Measurements from ENCODE around the gene GUCY1A2.

Gene GUCY1A2

DNA sequence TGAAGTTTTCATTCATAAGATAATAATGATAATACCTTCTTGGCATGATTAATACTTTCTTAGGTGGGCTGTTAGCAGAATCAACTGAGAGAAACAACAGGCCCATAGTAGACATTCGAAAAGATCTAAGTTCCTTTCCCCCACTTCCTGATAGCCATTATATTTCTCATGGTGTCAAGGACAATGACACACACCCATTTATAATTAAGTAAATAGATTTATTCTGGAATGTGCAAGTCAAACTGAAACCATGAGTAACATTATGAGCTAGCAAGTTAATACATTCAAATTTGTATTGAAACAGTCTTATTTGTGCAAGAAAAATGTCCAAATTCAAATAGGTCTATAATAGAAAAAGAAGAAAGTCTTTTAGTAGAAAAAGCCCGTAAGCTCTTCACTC lies 301.1 kb downstream of the GUCY1A2 start:
- DNase-seq (no peak), ATAC-seq (replicated peaks) (no peak)
- no peaks in the 10 kb centered on the region for H3K4me1 Mint-ChIP-seq (ENCODE audit: low read depth in 2 of 2)
- H3K27ac Mint-ChIP-seq, result no peak overlapping the region
- no peak overlapping the region for H3K4me3 Mint-ChIP-seq
- no peaks in the 10 kb centered on the region for H3K27me3 Mint-ChIP-seq
- H3K9me3 Mint-ChIP-seq, result peaks cover 0 to 5% of the 10 kb centered on the region in 2 donors
- no peaks in the 10 kb centered on the region for H3K36me3 Mint-ChIP-seq (ENCODE audit: insufficient read depth)

DNA sequence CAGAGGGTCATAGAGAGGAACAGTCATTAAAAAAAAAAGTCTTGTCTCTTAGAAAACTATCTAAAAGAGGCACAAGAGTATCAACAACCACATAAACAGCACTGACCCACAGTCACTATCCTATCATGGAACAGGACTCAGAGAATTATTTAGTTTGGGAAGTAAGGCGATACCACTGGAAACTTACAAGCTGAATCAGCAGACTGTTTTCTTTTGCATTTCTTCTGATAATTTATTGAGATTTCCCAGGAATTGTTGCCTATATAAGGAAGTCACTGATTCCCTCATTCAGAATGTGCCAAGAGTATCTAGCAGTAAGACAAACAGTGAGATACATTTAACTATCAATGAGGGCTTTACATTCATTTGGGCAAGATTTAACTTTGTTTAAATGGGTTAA lies 304.1 kb downstream of the GUCY1A2 start:
- no peaks in the 10 kb centered on the region for H3K4me1 Mint-ChIP-seq (ENCODE audit: low read depth in 2 of 2)
- H3K27me3 Mint-ChIP-seq, result no peaks in the 10 kb centered on the region
- DNase-seq (no peak), ATAC-seq (replicated peaks) (no peak)
- no peak overlapping the region for H3K4me3 Mint-ChIP-seq
- peaks cover 0 to 5% of the 10 kb centered on the region in 2 donors for H3K9me3 Mint-ChIP-seq
- no peak overlapping the region for H3K27ac Mint-ChIP-seq
- no peaks in the 10 kb centered on the region for H3K36me3 Mint-ChIP-seq (ENCODE audit: insufficient read depth)

DNA sequence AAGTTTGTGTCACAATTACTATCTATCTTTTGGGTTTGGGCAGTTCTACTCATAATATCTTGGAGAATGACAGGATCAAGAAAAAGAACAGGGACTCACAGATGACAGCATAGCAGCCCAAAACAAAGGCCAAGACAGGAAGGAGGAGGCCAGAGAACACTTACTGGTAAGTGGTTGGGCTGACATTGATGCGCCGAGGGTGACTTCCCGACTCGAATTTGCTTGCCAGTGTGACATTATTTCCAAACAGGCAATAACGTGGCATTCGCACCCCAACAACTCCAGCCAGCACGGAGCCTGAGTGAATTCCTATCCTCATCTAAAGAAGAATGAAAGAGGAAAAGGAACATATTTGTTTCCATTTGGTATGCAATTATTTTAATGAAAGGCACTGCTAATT lies 309.9 kb downstream of the GUCY1A2 start:
- DNase-seq (no peak), ATAC-seq (replicated peaks) (no peak)
- Mint-ChIP-seq H3K27me3 (no peaks in the 10 kb centered on the region), H3K4me3 (no peak overlapping the region), H3K36me3 (ENCODE audit: insufficient read depth) (no peaks in the 10 kb centered on the region), H3K4me1 (ENCODE audit: low read depth in 2 of 2) (no peaks in the 10 kb centered on the region), H3K27ac (no peak overlapping the region), H3K9me3 (peaks cover 0 to 2% of the 10 kb centered on the region in 2 donors)

DNA sequence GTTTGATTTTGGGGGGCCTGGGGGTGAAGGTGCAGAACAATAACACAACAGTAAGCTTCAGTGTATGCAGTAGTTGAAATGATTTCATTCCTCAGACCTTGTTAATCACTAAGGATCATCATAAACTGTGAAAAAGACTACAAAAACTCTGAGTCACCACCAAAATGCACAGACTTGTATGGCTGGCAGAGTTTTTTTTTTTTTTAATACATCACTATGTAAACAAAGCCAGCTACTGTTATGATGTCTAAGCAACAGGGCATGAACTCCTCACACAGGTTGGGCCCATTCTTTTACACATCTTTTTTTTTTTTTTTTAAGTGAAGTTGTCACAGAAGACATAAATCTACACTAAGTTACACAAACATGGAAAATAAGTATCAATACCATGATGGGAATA lies 311.9 kb downstream of the GUCY1A2 start:
- Mint-ChIP-seq H3K27me3 (no peaks in the 10 kb centered on the region), H3K4me1 (ENCODE audit: low read depth in 2 of 2) (no peaks in the 10 kb centered on the region), H3K4me3 (no peak overlapping the region), H3K9me3 (peaks cover 0 to 4% of the 10 kb centered on the region in 2 donors), H3K27ac (no peak overlapping the region), H3K36me3 (ENCODE audit: insufficient read depth) (no peaks in the 10 kb centered on the region)
- no peak for DNase-seq
- ATAC-seq (replicated peaks), result no peak

DNA sequence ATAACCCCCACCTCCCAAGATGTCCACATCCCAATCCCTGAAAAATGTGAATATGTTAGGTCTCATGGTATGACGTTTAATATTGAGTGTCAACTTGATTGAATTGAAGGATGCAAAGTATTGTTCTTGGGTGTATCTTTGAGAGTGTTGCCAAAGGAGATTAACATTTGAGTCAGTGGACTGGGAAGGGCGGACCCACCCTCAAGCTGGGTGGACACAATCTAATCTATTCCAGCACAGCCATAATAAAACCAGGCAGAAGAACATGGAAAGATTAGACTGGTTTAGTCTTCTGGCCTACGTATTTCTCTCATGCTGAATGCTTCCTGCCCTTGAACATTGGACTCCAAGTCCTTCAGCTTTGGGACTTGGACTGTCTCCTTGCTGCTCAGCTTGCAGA lies 315.5 kb downstream of the GUCY1A2 start:
- Mint-ChIP-seq H3K4me1 (ENCODE audit: low read depth in 2 of 2) (no peaks in the 10 kb centered on the region), H3K36me3 (ENCODE audit: insufficient read depth) (no peaks in the 10 kb centered on the region)
- DNase-seq, result no peak

DNA sequence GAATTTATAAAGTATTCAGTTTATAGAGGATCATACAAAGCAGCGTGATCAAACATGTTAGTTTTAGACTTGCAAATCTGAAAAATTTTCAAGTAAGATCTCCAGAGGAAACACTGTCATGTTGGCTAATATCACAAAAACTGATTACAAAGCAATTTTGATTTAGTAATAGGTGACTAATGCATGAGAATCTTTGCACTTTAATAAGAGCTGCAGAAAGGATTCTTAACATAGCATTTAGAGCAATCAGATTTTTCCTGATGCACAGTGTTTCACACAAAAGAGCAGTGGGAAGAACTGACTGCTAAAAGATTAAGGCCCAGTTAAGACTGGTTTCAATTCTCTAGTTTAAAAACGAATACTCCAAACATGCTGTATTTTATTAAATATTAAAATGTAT lies 321.2 kb downstream of the GUCY1A2 start:
- ATAC-seq (replicated peaks), result no peak
- Mint-ChIP-seq H3K4me1 (ENCODE audit: low read depth in 2 of 2) (no peaks in the 10 kb centered on the region), H3K4me3 (no peak overlapping the region), H3K27ac (no peak overlapping the region), H3K36me3 (ENCODE audit: insufficient read depth) (no peaks in the 10 kb centered on the region), H3K27me3 (no peaks in the 10 kb centered on the region), H3K9me3 (peaks cover 0 to 7% of the 10 kb centered on the region in 2 donors)
- no peak for DNase-seq

More for the DNA sequence above, 315.5 kb downstream of the GUCY1A2 start:
- Mint-ChIP-seq H3K27ac (no peak overlapping the region), H3K27me3 (no peaks in the 10 kb centered on the region), H3K4me3 (no peak overlapping the region), H3K9me3 (peaks cover 0 to 1% of the 10 kb centered on the region in 2 donors)
- no peak for ATAC-seq (replicated peaks)

DNA sequence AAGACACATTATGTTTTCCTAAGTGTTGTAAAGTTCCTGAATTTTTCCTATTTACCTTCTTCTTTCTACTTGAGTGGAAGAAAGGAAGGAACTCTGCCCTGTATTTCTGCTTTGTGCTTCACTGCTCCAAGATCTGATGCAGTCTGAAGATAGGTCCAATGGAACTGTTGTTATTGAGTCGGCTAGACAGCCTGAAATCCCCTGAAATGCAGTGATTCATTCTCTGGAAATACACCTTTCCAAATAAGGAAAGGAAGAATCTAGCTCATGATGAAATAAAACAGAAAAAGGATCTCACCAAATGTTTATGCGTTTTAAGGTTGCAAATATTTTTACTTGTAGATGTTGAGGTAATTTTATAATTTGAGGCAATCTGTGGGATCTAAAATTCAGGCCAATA lies 322.8 kb downstream of the GUCY1A2 start:
- no peaks in the 10 kb centered on the region for H3K36me3 Mint-ChIP-seq (ENCODE audit: insufficient read depth)
- DNase-seq (no peak), ATAC-seq (replicated peaks) (no peak)
- H3K9me3 Mint-ChIP-seq, result peaks cover 0 to 7% of the 10 kb centered on the region in 2 donors
- H3K4me1 Mint-ChIP-seq (ENCODE audit: low read depth in 2 of 2), result no peaks in the 10 kb centered on the region
- H3K27me3 Mint-ChIP-seq, result no peaks in the 10 kb centered on the region
- H3K27ac Mint-ChIP-seq, result no peak overlapping the region
- no peak overlapping the region for H3K4me3 Mint-ChIP-seq

DNA sequence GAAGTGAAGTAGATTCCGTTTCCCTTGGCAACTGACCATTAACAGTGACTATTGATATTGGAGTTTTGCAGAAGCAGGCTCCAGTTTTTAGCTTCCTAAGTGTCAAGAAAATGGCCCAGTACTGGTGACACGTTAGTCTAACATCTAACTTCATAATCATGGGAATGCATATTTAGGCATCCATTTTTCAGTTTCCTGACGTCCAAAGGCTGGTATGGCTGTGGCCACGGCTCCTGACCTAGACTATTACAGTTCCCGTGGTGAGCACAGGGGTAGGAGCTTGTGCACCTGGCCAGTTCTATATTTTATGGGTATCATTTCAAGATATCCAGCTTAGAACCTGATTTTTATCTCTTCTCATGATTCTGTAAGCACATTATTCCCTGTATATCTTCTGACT lies 323.8 kb downstream of the GUCY1A2 start:
- Mint-ChIP-seq H3K9me3 (peaks cover 0 to 7% of the 10 kb centered on the region in 2 donors), H3K4me1 (ENCODE audit: low read depth in 2 of 2) (no peaks in the 10 kb centered on the region), H3K4me3 (no peak overlapping the region), H3K27me3 (no peaks in the 10 kb centered on the region), H3K27ac (no peak overlapping the region), H3K36me3 (ENCODE audit: insufficient read depth) (no peaks in the 10 kb centered on the region)
- ATAC-seq (replicated peaks) (no peak), DNase-seq (no peak)

DNA sequence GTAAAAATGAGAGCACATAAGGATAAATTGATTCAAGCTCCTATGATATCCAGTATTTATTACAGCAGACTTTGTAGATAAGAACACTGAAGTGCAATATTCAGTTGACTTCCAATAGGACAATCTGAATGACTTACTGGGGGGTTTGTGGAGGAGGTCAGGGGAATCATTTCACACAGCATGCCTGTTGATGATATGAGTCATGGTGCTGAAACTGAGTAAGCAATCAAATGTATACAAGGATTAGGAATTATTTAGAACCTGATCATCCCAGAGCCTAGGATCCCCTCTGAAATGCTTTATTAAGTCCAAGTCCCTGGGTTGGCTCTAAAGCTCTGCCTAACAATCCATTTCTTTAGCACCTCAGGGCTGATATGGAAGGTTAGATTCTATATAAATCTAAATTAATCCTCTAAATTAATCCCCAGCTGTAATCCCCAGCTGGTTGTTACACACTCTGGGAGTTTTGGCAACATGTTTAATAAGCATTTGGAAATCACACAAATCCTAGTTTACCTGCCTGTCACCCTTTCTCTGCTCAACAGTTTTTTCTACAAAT lies 326.4 kb downstream of the GUCY1A2 start:
- no peak overlapping the region for H3K4me3 Mint-ChIP-seq
- H3K27ac Mint-ChIP-seq, result no peak overlapping the region
- H3K9me3 Mint-ChIP-seq, result peaks cover 6 to 7% of the 10 kb centered on the region in 2 donors
- no peak for DNase-seq
- no peak for ATAC-seq (replicated peaks)
- H3K4me1 Mint-ChIP-seq (ENCODE audit: low read depth in 2 of 2), result no peaks in the 10 kb centered on the region
- H3K36me3 Mint-ChIP-seq (ENCODE audit: insufficient read depth), result no peaks in the 10 kb centered on the region
- H3K27me3 Mint-ChIP-seq, result no peaks in the 10 kb centered on the region

DNA sequence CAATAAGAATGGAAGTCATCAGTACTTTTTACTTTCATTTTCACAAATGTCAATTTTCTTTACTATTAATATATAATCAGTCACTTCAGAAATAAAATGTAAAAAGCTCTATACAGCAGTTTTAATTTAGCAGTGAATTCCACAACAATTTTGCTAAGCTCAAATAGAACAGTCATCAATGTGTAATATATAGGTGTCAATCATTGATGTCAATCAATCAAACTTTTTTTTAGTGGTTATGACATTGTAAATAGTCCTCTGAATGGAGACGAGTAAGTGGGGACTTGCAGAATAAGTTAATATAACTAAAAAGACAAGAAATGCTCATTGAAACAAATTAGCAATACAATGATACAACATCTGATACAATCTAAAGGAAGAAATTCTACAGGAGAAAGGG lies 327.4 kb downstream of the GUCY1A2 start:
- Mint-ChIP-seq H3K9me3 (peaks cover 6 to 7% of the 10 kb centered on the region in 2 donors), H3K27ac (no peak overlapping the region), H3K4me3 (no peak overlapping the region), H3K27me3 (no peaks in the 10 kb centered on the region), H3K36me3 (ENCODE audit: insufficient read depth) (no peaks in the 10 kb centered on the region), H3K4me1 (ENCODE audit: low read depth in 2 of 2) (no peaks in the 10 kb centered on the region)
- DNase-seq, result no peak
- ATAC-seq (replicated peaks), result no peak

DNA sequence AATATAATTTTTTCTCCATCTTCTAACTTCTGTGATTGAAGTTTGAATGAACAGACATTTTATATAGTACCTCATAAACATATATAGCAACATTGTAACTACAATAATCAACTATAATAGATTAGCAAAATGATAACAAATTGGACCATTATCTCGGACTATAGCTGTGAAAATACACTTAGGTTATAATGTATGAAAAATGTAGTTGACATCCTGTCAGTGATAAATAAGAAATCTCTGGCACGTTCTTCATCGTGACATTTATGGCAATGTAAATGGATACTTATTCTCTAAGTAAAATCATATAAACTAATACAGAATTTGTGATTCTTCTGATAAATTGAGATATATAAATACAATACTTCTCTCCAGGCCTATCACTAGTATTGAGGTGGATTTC lies 333.3 kb downstream of the GUCY1A2 start:
- H3K4me3 Mint-ChIP-seq, result no peak overlapping the region
- DNase-seq (no peak), ATAC-seq (replicated peaks) (no peak)
- no peak overlapping the region for H3K27ac Mint-ChIP-seq
- H3K4me1 Mint-ChIP-seq (ENCODE audit: low read depth in 2 of 2), result no peaks in the 10 kb centered on the region
- H3K36me3 Mint-ChIP-seq (ENCODE audit: insufficient read depth), result no peaks in the 10 kb centered on the region
- no peaks in the 10 kb centered on the region for H3K27me3 Mint-ChIP-seq
- H3K9me3 Mint-ChIP-seq, result peaks cover 0 to 6% of the 10 kb centered on the region in 2 donors

DNA sequence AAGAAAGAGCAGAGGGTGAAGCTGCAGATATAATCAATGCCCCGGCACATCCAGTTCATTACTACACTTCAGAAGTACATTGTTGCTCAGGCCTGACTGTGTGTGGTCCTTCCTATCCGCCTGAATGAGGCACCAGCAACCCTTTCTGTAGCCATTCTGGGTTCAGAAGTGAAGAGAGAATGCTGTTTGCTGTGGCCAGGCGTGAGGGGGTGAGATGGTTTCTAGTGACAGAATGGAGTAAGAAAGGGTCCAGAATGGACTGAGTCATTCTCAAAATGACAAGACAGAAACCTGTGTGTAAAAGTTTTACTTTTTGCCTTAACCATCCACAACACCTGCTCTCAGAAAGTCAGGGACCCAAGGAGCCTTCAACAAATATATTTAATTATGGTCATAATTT lies 334.8 kb downstream of the GUCY1A2 start:
- Mint-ChIP-seq H3K4me3 (no peak overlapping the region), H3K27me3 (no peaks in the 10 kb centered on the region), H3K36me3 (ENCODE audit: insufficient read depth) (no peaks in the 10 kb centered on the region), H3K4me1 (ENCODE audit: low read depth in 2 of 2) (no peaks in the 10 kb centered on the region), H3K9me3 (peaks cover 0 to 2% of the 10 kb centered on the region in 2 donors), H3K27ac (no peak overlapping the region)
- ATAC-seq (replicated peaks) (no peak), DNase-seq (no peak)

DNA sequence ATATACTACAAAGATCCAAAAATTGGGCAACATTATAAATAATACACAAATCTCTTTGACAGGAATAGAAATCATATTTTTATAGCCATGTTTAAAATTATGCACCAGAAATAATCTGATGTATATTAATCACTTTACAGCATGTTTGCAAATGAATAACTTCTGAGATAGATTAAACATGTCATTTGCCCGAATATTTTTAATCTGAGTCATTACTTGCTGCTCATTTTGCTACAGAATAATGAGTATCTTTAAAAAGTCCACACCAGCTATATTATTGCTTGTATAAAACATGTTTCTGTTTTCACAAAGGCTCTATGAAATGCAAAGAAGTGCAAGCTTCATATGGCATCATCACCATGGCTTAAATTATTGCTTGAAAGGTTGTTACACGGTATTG lies 336.8 kb downstream of the GUCY1A2 start:
- DNase-seq, result no peak
- Mint-ChIP-seq H3K9me3 (peaks cover 0 to 2% of the 10 kb centered on the region in 2 donors), H3K27me3 (no peaks in the 10 kb centered on the region), H3K27ac (no peak overlapping the region), H3K4me3 (no peak overlapping the region), H3K4me1 (ENCODE audit: low read depth in 2 of 2) (no peaks in the 10 kb centered on the region), H3K36me3 (ENCODE audit: insufficient read depth) (no peaks in the 10 kb centered on the region)
- no peak for ATAC-seq (replicated peaks)

DNA sequence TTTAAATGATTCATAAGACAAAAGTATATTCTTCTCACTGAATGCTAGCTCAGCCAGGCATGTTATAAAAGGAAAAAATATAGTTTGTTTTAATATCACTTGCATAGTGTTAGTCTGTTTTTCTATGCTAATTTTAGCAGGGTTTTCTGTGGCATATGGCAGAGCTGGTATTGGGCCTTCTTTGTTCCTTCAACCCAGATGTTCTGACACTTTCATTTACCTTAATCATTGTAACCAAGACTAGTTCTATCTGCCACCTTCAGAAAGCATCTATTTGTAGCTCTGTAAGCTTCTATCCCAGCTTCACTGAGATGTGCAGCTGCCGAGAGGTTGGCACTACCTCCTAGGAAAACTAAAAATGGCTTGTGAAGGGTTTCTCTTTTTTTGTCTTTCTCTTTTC lies 338.7 kb downstream of the GUCY1A2 start:
- Mint-ChIP-seq H3K27me3 (no peaks in the 10 kb centered on the region), H3K4me3 (no peak overlapping the region), H3K9me3 (peaks cover 0 to 2% of the 10 kb centered on the region in 2 donors), H3K4me1 (ENCODE audit: low read depth in 2 of 2) (no peaks in the 10 kb centered on the region), H3K36me3 (ENCODE audit: insufficient read depth) (no peaks in the 10 kb centered on the region), H3K27ac (no peak overlapping the region)
- DNase-seq (no peak), ATAC-seq (replicated peaks) (no peak)

DNA sequence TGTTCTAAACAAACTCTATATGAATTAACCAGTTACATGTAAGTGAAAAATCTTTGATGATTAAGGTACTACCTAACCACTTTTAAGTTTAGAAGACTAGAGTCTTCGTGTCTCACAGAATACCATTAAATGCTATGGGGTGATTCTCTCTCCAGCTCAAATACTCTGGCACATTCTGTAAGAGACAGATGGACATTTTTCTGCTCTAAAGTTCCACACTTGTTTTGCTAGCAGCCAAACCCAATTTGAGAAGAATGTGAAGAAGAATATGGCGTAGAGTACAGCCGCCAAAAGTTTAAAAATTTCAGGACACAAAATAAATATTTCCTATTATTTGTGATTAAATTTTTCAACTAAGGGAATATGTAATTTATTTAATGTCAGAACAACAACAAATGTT lies 339.1 kb downstream of the GUCY1A2 start:
- Mint-ChIP-seq H3K36me3 (ENCODE audit: insufficient read depth) (no peaks in the 10 kb centered on the region), H3K9me3 (peaks cover 0 to 2% of the 10 kb centered on the region in 2 donors), H3K27ac (no peak overlapping the region), H3K27me3 (no peaks in the 10 kb centered on the region), H3K4me1 (ENCODE audit: low read depth in 2 of 2) (no peaks in the 10 kb centered on the region), H3K4me3 (no peak overlapping the region)
- ATAC-seq (replicated peaks) (no peak), DNase-seq (no peak)
